ENCODE data around the gene HSPB9.
A peak's percentile ranks its signal among the peaks of the same experiment; 100 is the strongest.

Gene HSPB9

DNA sequence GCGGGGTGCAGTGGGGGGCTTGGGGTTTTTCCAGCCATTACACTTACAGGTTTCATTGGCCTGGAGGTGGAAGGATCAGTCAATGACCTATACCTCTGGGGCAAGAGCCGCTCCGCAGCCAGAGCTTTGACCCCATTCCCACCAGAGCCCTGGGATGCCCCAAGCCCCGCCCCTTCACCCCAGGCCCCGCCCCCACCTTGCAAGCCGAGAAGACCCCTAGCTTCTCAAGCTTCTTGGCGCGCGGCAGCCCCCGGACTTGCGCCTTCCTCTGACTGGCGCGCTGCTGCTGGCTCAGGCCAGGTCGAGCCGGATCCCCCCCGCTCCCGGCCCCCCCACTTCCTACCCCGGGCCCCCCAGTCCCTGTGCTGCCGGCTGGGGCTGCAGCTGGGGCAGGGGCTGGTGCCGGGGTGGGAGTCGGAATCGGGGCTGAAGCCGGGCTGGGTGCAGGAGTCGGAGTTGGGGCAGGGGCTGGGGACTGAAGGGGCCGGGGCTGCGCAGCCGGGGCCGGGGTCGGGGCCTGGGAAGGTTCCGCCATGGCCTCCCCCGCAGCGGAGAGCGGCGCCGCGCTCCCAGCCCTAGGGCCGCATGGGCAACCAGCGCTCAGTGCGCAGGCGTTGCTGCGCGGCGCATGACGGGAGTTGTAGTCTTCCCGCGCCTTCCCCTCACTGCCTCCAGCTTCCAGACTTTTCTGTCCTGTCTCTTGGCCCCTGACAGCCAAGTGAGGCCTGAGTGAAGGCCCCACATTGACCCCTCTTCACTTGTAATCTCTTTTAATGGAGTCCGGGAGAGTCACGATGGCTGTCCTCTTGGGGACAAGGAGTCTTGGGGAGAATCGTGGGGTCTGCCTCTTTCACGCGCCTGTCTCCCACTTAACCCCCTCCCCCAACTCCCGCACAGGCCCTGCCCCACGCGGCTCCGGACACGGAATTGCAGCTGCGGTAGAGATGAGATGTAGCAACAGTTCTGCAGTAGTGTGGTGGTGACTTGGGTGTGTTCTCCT lies 1.5 kb upstream of the HSPB9 start, which contains the start of gene KAT2A:
KAT2A (minus strand) TSS at position 598 of the 1,000 bp plus-strand sequence; CDS start at position 535, 63 bp downstream.
- H3K4me3 ChIP-seq (ENCODE audit: low read length), result peak within 1 kb of the TSS; percentile 59
- no peak for TF ChIP-seq CTCF (conservative IDR thresholded peaks at IDR 0.05; ENCODE audit: low read length)
- peak; percentile 74 for DNase-seq (ENCODE audit: low read depth)

DNA sequence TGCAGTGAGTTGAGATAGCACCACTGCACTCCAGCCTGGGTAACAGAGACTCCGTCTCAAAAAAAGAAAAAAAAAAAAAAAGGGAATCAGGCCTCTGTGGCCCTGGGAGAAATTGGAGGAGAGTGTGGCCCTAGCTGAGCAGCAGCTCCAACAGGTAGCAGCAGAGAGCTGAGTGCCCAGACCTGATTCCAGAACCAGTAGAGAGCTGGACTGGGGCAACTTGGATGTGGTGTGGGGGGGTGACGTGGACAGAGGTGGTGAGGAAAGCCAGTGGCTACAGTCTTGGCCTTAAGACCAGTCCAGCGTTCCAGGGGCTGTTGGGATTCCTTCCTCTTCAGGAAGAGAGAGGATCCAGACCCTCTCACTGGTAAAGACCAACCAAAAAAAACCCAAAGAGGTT lies 1.7 kb downstream of the HSPB9 start:
- no peak for TF ChIP-seq CTCF (conservative IDR thresholded peaks at IDR 0.05; ENCODE audit: low read length)
- H3K4me3 ChIP-seq (ENCODE audit: low read length), result no peak overlapping the region
- no peak for DNase-seq (ENCODE audit: low read depth)

- no peak for TF ChIP-seq CTCF (conservative IDR thresholded peaks at IDR 0.05; ENCODE audit: low read length)
- H3K4me3 ChIP-seq (ENCODE audit: low read length), result no peak overlapping the region
- no peak for DNase-seq (ENCODE audit: low read depth)
Measured at GRCh38 chr17:42125565-42125964, 3.0 kb downstream of the HSPB9 start.

DNA sequence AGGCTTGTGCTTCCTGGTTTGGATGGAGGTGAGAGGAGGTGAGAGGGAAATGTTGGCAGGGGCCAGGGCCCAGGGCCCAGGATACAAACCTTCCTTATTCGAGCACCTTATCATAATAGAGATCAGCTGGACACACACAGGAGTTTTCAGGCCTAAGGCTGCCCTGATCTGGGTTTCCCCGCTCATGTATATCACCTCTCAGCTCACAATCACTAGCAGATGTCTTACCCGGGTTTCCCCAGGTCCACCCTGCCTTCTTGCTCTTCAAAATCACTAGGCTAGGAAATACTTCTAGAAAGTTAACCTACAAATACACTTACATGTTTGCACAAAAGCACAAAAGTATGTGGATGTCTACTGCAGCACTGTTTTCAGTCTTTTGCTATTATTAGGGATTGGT lies 4.2 kb downstream of the HSPB9 start:
- H3K4me3 ChIP-seq (ENCODE audit: low read length), result no peak overlapping the region
- TF ChIP-seq CTCF (conservative IDR thresholded peaks at IDR 0.05; ENCODE audit: low read length), result no peak
- no peak for DNase-seq (ENCODE audit: low read depth)

DNA sequence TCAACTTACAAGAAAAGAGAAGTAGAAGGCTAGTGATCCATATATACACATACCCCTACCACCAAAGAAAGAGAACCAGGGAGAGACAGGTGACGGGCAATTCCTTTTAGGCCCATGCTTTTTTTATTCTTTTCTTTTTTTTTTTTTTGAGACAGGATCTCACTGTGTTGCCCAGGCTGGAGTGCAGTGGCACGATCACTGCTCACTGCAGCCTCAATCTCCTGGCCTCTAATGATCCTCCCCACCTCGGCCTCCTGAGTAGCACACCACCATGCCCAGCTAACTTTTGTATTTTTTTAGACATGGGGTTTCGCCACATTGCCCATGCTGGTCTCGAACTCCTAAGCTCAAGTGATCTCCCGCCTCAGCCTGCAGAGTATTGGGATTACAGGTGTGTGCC lies 4.8 kb downstream of the HSPB9 start:
- DNase-seq (ENCODE audit: low read depth), result no peak
- H3K4me3 ChIP-seq (ENCODE audit: low read length), result no peak overlapping the region

DNA sequence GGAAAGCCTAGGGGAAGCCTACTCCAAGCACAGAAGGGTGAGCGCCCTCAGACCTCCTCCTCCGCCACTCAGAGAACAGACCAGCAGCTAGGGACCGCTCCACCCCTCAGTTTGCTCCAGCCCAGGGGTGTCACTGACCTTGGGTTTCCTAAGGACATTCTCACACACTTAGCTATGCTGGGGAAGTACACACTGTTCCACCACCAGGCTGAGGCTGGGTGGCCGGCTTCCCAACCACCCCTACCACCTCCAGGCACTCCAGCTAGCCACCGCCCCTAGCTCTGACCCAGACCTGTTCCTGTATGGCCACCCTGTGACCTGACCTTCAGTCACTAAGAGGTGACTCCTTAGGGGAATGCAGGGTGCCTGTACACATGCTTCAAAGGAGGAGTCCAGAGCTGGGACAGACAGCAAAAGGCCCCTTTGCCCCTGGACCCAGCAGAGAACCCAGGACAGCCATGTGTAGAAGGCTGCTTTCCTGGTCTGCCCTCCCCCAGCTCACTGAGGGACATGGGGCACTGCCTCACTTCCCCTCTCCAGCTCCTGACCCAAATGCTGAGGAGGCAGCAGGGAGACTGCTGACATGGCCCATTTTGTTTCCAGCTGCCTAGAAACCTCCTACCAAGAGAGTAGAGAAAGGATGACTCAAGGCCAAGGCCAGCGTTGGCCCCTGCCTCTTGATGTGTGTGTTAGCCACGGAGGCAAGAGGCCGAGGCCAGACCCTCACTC lies 6.7 kb downstream of the HSPB9 start:
- no peak overlapping the region for H3K4me3 ChIP-seq (ENCODE audit: low read length)
- TF ChIP-seq CTCF (conservative IDR thresholded peaks at IDR 0.05; ENCODE audit: low read length), result no peak
- no peak for DNase-seq (ENCODE audit: low read depth)

More for the DNA sequence above, 4.8 kb downstream of the HSPB9 start:
- TF ChIP-seq CTCF (conservative IDR thresholded peaks at IDR 0.05; ENCODE audit: low read length), result no peak

Data from AG10803 (cell line).